K562 (cell line): ENCODE data around the gene PDF. TPM values are rescaled to one million over a fixed set of nuclear protein-coding genes. Genes with fewer than 3 reads are reported as not detected.

Source experiments
- ATAC-seq: fragments of 200-7000 bp; cut with Tn5 transposase; 3 replicates; pipeline ENCODE4 v1.9.1; 2020; ENCODE audit warnings: moderate library complexity
- BruUV-seq: library from RNA; stranded (reverse); fragments of 400-500 nt; replicated peaks from 2 replicates; lab custom pipeline; 2021; lab: Mats Ljungman, UMichigan
- CTCF ChIA-PET: fragments of 300-600 bp; formaldehyde crosslinking; extraction: SDS; loops from one replicate; lab custom pipeline; 2021; ENCODE audit warnings: low intra/inter-chr PET ratio; lab: Yijun Ruan, JAX
- POLR2A ChIA-PET: fragments of 300-600, 350-650 bp; sonication (Branson Sonifier 250); formaldehyde crosslinking; extraction: SDS; loops from one replicate; lab custom pipeline; 2021; ENCODE audit warnings: antibody characterized with exemption, inconsistent platforms; lab: Yijun Ruan, JAX
- DNase-seq, 4 experiments: peaks; one replicate each; pipeline versions ENCODE4 v3.0.0 to v3.0.0-alpha.2; 2011 to 2018; ENCODE audit warnings: low spot score in 3 of 4, mixed read lengths in 3 of 4; ENCODE audit errors: extremely low read depth in 1 of 4
- FAIRE-seq: peaks from 2 replicates; lab custom pipeline; 2011; peaks lifted over from hg19 to GRCh38; lab: Jason Lieb, UNC
- H2AFZ ChIP-seq: 2 replicates; pipeline ENCODE4 v1.6.0; 2011; ENCODE audit warnings: low read depth, low read length, control low read depth, inconsistent platforms
- H3K27ac ChIP-seq: fragments of 200-600 bp; 3 replicates; pipeline ENCODE4 v1.8.0; 2011; ENCODE audit warnings: low read depth, mild to moderate bottlenecking, control low read depth, inconsistent platforms, low read length, moderate library complexity, mixed read lengths; ENCODE audit errors: extremely low read depth
- H3K27me3 ChIP-seq, 2 experiments: fragments of 300-600 bp in 1 of 2; 2 replicates in 1 of 2; 3 replicates in 1 of 2; pipeline versions ENCODE4 v1.6.0 to v1.8.0; 2011; ENCODE audit warnings: inconsistent platforms in 2 of 2, low read length in 2 of 2, mild to moderate bottlenecking in 1 of 2, mixed read lengths in 1 of 2, moderate library complexity in 1 of 2; ENCODE audit not compliant: control insufficient read depth in 2 of 2, insufficient read depth in 2 of 2
- H3K36me3 ChIP-seq: fragments of 300-600 bp; 3 replicates; pipeline ENCODE4 v1.8.0; 2011; ENCODE audit warnings: mild to moderate bottlenecking, low read length, inconsistent platforms; ENCODE audit not compliant: control insufficient read depth, insufficient read depth
- H3K4me1 ChIP-seq, 2 experiments: fragments of 200-600 bp in 1 of 2; replicated peaks in 1 of 2; 2 replicates in 1 of 2; 3 replicates in 1 of 2; pipeline versions ENCODE4 v1.5.1 to v1.8.0; 2011; ENCODE audit warnings: inconsistent platforms in 2 of 2, low read length in 2 of 2, mild to moderate bottlenecking in 1 of 2, mixed read lengths in 1 of 2, moderate library complexity in 1 of 2; ENCODE audit not compliant: control insufficient read depth in 2 of 2, insufficient read depth in 2 of 2
- H3K4me2 ChIP-seq: 2 replicates; pipeline ENCODE4 v1.6.1; 2011; ENCODE audit warnings: low read length, control low read depth, inconsistent platforms, mixed read lengths; ENCODE audit not compliant: insufficient read depth
- H3K4me3 ChIP-seq: fragments of 200-600 bp; sonication (generic), shearing (Covaris generic); 2 replicates; pipeline ENCODE4 v1.5.1; 2016; ENCODE audit warnings: control low read depth, inconsistent platforms
- H3K79me2 ChIP-seq: fragments of 200-600 bp; 3 replicates; pipeline ENCODE4 v1.8.0; 2011; ENCODE audit warnings: low read length, inconsistent platforms; ENCODE audit not compliant: control insufficient read depth, insufficient read depth
- H3K9ac ChIP-seq, 2 experiments: 2 replicates each; pipeline versions ENCODE4 v1.6.0 to v1.6.1; 2011; ENCODE audit warnings: low read depth in 2 of 2, low read length in 2 of 2, control low read depth in 1 of 2, inconsistent platforms in 1 of 2, mild to moderate bottlenecking in 1 of 2, mixed read lengths in 1 of 2; ENCODE audit not compliant: insufficient read depth in 1 of 2
- H3K9me1 ChIP-seq: one replicate; pipeline ENCODE4 v1.6.0; 2011; ENCODE audit warnings: inconsistent platforms, mild to moderate bottlenecking, low read length, moderate library complexity; ENCODE audit not compliant: control insufficient read depth, insufficient read depth
- H3K9me3 ChIP-seq: replicated peaks from 2 replicates; pipeline ENCODE4 v1.5.1; 2011; ENCODE audit warnings: low read depth, low read length, inconsistent platforms; ENCODE audit not compliant: control insufficient read depth, insufficient read depth
- H4K20me1 ChIP-seq: replicated peaks from 2 replicates; pipeline ENCODE4 v1.6.1; 2011; ENCODE audit warnings: low read length, inconsistent platforms, mixed read lengths; ENCODE audit not compliant: control insufficient read depth, insufficient read depth
- CAMTA2 ChIP-seq: fragments of 250-450 bp; sonication (Bioruptor Pico); conservative IDR thresholded peaks from 2 replicates; pipeline ENCODE4 v1.5.1; 2022
- EP300 ChIP-seq: IDR thresholded peaks from 2 replicates; pipeline ENCODE4 v1.6.1; 2012; ENCODE audit warnings: low read length, improper control_type of control experiment
- GABPB1 ChIP-seq: sonication (generic); formaldehyde crosslinking; IDR thresholded peaks from 2 replicates; pipeline ENCODE4 v1.8.0; 2022; ENCODE audit warnings: mild to moderate bottlenecking, missing genetic modification reagents
- MEF2D ChIP-seq: conservative IDR thresholded peaks from 2 replicates; pipeline ENCODE4 v1.6.1; 2016; ENCODE audit warnings: low read depth, missing genetic modification characterization, missing compliant biosample characterization
- MXI1 ChIP-seq: IDR thresholded peaks from 2 replicates; pipeline ENCODE4 v1.6.1; 2011; ENCODE audit warnings: low read depth, mild to moderate bottlenecking, improper control_type of control experiment, low read length
- NCOA2 ChIP-seq, 2 experiments: fragments of 450-650 bp; IDR thresholded peaks; 2 replicates each; pipeline ENCODE4 v1.6.1; 2018; ENCODE audit warnings: mild to moderate bottlenecking in 2 of 2, moderate library complexity in 1 of 2; ENCODE audit not compliant: partially characterized antibody in 2 of 2
- NUFIP1 ChIP-seq: fragments of 450-650 bp; IDR thresholded peaks from 2 replicates; pipeline ENCODE4 v1.6.1; 2018; ENCODE audit not compliant: partially characterized antibody
- TSC22D4 ChIP-seq: fragments of 450-650 bp; IDR thresholded peaks from 2 replicates; pipeline ENCODE4 v1.6.1; 2016; ENCODE audit warnings: missing genetic modification characterization, missing biosample characterization, control low read depth
- USF1 ChIP-seq: sonication (generic); formaldehyde crosslinking; IDR thresholded peaks from 2 replicates; pipeline ENCODE4 v1.9.0; 2022; ENCODE audit warnings: mild to moderate bottlenecking, missing genetic modification reagents
- ZNF140 ChIP-seq: fragments of 250-450 bp; sonication (Bioruptor Pico); IDR thresholded peaks from 2 replicates; pipeline ENCODE4 v1.8.0; 2021; ENCODE audit warnings: moderate library complexity, mild to moderate bottlenecking, inconsistent platforms
- ZNF274 ChIP-seq: IDR thresholded peaks from 2 replicates; pipeline ENCODE4 v1.6.1; 2011; ENCODE audit warnings: low read depth, mild to moderate bottlenecking, low read length, moderate library complexity, borderline replicate concordance
- ZNF695 ChIP-seq: fragments of 450-650 bp; formaldehyde crosslinking; IDR thresholded peaks from 2 replicates; pipeline ENCODE4 v1.4.0; 2020; ENCODE audit warnings: mild to moderate bottlenecking, moderate library complexity
- ZNF778 ChIP-seq: fragments of 450-650 bp; formaldehyde crosslinking; IDR thresholded peaks from 2 replicates; pipeline ENCODE4 v1.4.0; 2020; ENCODE audit warnings: mild to moderate bottlenecking, moderate library complexity
- WGBS: fragments of 100-300 bp; shearing (Covaris generic); methylation state at CpG from one replicate; pipeline ENCODE4 v1.1.6; 2016; ENCODE audit warnings: low coverage, mixed read lengths; ENCODE audit not compliant: insufficient coverage; ENCODE audit errors: missing lambda C conversion rate; 5-methylcytosine and 5-hydroxymethylcytosine counted together
- in situ Hi-C: fragments of 300-500 bp; cut with MboI; formaldehyde crosslinking; loops from 4 replicates; pipeline ENCODE4 v1.15.0; 2018; ENCODE audit warnings: inconsistent platforms, mixed read lengths
- intact Hi-C: fragments of 100-400 bp; cut with micrococcal nuclease; formaldehyde crosslinking; loops from 2 replicates; pipeline ENCODE4 v1.14.2; 2022
- polyA plus RNA-seq, 8 experiments: library from polyadenylated mRNA; depleted of rRNA in 4 of 8; stranded (reverse) in 5 of 8; unstranded in 3 of 8; fragments of >200 nt; fragmentation: Nextera tagmentation in 2 of 8; fragmentation: Illumina TruSeq in 1 of 8; extraction: Ambion mirVana in 2 of 8; extraction: Trizol in 1 of 8; gene quantifications; 2 replicates each; pipeline versions ENCODE4 v1.2.1 to v1.2.3, GENCODE V29; 2011 to 2014; ENCODE audit warnings: inconsistent platforms in 1 of 8, missing spikeins in 1 of 8
- total RNA-seq, 7 experiments: library from RNA; depleted of rRNA in 6 of 7; stranded (reverse); fragments of >200 nt in 6 of 7; fragmentation: Illumina TruSeq in 2 of 7; extraction: Trizol in 2 of 7; gene quantifications; 2 replicates each; pipeline versions ENCODE4 v1.2.1 to v1.2.3, GENCODE V29; 2011 to 2021; ENCODE audit warnings: low replicate concordance in 1 of 7
- TF ChIP-seq, protein P1 (sequence below): fragments of 250-450 bp; sonication (Bioruptor Pico); IDR thresholded peaks from 2 replicates; pipeline ENCODE4 v1.5.0; 2021
- TF ChIP-seq, protein P2 (sequence below), 2 experiments: fragments of 450-650 bp; IDR thresholded peaks; 2 replicates each; pipeline ENCODE4 v1.6.1; 2016; ENCODE audit warnings: mild to moderate bottlenecking in 2 of 2, borderline replicate concordance in 1 of 2, low read depth in 1 of 2, moderate library complexity in 1 of 2

Gene PDF
- total and polyA plus RNA-seq, 9 of the 15 experiments (the other 6 are each of a cell fraction or from before 2014, with no cell fraction given): 0.15 to 72.4 (median 5.6) TPM

GRCh38 chr16:69298261-69298660 is 32.1 kb downstream of the PDF start:
- POLR2A ChIA-PET: no interaction called here
- ATAC-seq (no peak), DNase-seq (no peak), FAIRE-seq (no peak)
- H4K20me1 ChIP-seq: no peaks in the 10 kb centered on the region
- BruUV-seq: no TSS peak
- no peak overlapping the region for H3K4me2 ChIP-seq
- H3K27me3 ChIP-seq: no peaks in the 10 kb centered on the region
- H3K9ac ChIP-seq: no peak overlapping the region
- in situ Hi-C loops (no loop called here), intact Hi-C loops (no loop called here)
- no peak overlapping the region for H3K27ac ChIP-seq
- no peaks in the 10 kb centered on the region for H3K4me1 ChIP-seq
- H3K9me3 ChIP-seq: no peaks in the 10 kb centered on the region
- no peaks in the 10 kb centered on the region; the same call in 2 of the 3 replicates for H3K36me3 ChIP-seq
- 80% methylated on average over 3 of the region's 4 CpGs for WGBS
- CTCF ChIA-PET: no interaction called here
- no peak overlapping the region for H2AFZ ChIP-seq
- no peaks in the 10 kb centered on the region for H3K79me2 ChIP-seq
- H3K4me3 ChIP-seq: no peak overlapping the region
- no peaks in the 10 kb centered on the region for H3K9me1 ChIP-seq
- TF ChIP-seq ZNF778 (CRISPR knock-in tag) (no peak), GABPB1 (CRISPR knock-in tag) (no peak), EP300 (no peak), MXI1 (no peak), MEF2D (no peak), ZNF274 (no peak), NUFIP1 (no peak), NCOA2 (IDR thresholded peaks at IDR 0.05; ENCODE audit: partially characterized antibody in 2 of 2) (no peak), ZNF695 (CRISPR knock-in tag) (no peak), CAMTA2 (CRISPR knock-in tag) (no peak), USF1 (CRISPR knock-in tag) (no peak), TSC22D4 (tag) (no peak), ZNF140 (CRISPR knock-in tag) (no peak)
- TF ChIP-seq, protein P1, sequence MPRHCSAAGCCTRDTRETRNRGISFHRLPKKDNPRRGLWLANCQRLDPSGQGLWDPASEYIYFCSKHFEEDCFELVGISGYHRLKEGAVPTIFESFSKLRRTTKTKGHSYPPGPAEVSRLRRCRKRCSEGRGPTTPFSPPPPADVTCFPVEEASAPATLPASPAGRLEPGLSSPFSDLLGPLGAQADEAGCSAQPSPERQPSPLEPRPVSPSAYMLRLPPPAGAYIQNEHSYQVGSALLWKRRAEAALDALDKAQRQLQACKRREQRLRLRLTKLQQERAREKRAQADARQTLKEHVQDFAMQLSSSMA (CRISPR knock-in tag): no peak
- TF ChIP-seq, protein P2, sequence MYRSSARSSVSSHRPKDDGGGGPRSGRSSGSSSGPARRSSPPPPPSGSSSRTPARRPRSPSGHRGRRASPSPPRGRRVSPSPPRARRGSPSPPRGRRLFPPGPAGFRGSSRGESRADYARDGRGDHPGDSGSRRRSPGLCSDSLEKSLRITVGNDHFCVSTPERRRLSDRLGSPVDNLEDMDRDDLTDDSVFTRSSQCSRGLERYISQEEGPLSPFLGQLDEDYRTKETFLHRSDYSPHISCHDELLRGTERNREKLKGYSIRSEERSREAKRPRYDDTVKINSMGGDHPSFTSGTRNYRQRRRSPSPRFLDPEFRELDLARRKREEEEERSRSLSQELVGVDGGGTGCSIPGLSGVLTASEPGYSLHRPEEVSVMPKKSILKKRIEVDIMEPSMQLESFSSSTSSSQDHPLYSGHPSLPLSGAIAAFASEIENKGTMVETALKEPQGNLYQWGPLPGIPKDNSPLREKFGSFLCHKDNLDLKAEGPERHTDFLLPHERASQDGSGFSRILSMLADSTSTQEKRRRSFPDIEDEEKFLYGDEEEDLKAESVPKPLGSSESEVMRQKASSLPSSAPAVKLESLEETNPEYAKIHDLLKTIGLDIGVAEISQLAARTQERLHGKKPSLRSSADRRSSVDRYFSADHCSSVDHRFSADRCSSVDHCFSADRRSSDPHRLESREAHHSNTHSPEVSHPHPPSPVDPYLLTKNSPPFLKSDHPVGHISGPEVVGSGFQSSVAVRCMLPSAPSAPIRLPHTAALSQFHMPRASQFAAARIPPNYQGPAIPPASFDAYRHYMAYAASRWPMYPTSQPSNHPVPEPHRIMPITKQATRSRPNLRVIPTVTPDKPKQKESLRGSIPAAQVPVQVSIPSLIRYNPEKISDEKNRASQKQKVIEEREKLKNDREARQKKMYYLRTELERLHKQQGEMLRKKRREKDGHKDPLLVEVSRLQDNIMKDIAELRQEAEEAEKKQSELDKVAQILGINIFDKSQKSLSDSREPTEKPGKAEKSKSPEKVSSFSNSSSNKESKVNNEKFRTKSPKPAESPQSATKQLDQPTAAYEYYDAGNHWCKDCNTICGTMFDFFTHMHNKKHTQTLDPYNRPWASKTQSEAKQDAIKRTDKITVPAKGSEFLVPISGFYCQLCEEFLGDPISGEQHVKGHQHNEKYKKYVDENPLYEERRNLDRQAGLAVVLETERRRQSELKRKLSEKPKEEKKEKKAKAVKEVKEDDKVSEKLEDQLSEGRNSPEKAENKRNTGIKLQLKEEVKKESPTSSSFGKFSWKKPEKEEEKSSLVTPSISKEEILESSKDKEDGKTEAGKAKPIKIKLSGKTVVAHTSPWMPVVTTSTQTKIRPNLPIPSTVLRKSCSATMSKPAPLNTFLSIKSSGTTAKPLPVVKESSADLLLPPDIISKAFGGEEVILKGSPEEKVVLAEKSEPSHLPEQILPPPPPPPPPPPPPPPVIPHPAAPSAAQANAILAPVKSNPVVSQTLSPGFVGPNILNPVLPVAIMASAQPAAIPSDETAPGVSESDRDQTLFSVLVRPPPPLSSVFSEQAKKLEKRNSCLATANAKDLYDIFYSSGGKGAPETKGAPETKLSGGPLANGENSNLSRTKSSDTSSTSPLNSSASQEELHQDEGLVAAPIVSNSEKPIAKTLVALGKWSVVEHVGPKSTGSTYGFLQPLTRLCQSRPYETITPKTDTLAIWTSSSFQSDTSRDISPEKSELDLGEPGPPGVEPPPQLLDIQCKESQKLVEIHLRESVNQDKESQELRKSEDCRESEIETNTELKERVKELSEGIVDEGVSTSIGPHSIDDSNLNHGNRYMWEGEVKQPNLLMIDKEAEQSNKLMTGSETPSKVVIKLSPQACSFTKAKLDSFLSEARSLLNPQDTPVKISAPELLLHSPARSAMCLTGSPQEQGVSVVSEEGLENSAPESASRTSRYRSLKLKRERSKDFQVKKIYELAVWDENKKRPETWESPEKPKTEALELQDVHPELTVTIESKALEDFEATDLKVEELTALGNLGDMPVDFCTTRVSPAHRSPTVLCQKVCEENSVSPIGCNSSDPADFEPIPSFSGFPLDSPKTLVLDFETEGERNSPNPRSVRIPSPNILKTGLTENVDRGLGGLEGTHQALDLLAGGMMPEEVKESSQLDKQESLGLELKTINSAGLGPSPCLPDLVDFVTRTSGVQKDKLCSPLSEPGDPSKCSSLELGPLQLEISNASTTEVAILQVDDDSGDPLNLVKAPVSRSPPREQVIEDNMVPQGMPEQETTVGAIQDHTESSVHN (IDR thresholded peaks at IDR 0.05; ENCODE audit: borderline replicate concordance in 1 of 2, low read depth in 1 of 2): no peak
